Ascending aorta (tissue), 2 donors: Measurements from ENCODE around the gene PHACTR3. TPM values are rescaled to one million over a fixed set of nuclear protein-coding genes. Genes with fewer than 3 reads are reported as not detected.

Experiments
- DNase-seq, 2 donors: peaks; one replicate each; pipeline ENCODE4 v3.0.0-alpha.2; 2019; ENCODE audit warnings: low spot score in 2 of 2
- H3K27ac ChIP-seq, 2 donors: fragments of 200-600 bp; sonication (generic); one replicate each; pipeline ENCODE4 v1.5.1; 2016 to 2017; ENCODE audit warnings: mild to moderate bottlenecking in 1 of 2
- H3K27me3 ChIP-seq: fragments of 200-600 bp; sonication (generic); one replicate; pipeline ENCODE4 v1.5.1; 2017
- H3K36me3 ChIP-seq, 2 donors: fragments of 200-600 bp; sonication (generic); one replicate each; pipeline ENCODE4 v1.5.1; 2016
- H3K4me1 ChIP-seq, 2 donors: fragments of 200-600 bp; sonication (generic); one replicate each; pipeline ENCODE4 v1.5.1; 2016 to 2017; ENCODE audit warnings: mild to moderate bottlenecking in 1 of 2
- H3K4me3 ChIP-seq, 2 donors: fragments of 200-600 bp; sonication (generic); one replicate each; pipeline ENCODE4 v1.5.1; 2016 to 2017; ENCODE audit warnings: mild to moderate bottlenecking in 1 of 2
- H3K9me3 ChIP-seq, 2 donors: fragments of 200-600 bp; sonication (generic); one replicate each; pipeline ENCODE4 v1.5.1; 2016
- intact Hi-C: fragments of 100-400 bp; cut with DNase I; formaldehyde crosslinking; loops from one replicate; pipeline ENCODE4 v1.15.1; 2023
- total RNA-seq: library from RNA; depleted of rRNA; stranded (reverse); fragments of >200 nt; gene quantifications from one replicate; pipeline ENCODE4 v1.1.0, GENCODE V29; 2016
- TF ChIP-seq, protein P1 (sequence below), 3 experiments: fragments of 200-600 bp in 2 of 3; fragments of 450-650 bp in 1 of 3; sonication (generic) in 2 of 3; IDR thresholded peaks; one replicate each; pipeline ENCODE4 v1.5.1; 2016 to 2019; ENCODE audit warnings: antibody characterized with exemption in 3 of 3, mild to moderate bottlenecking in 1 of 3, moderate library complexity in 1 of 3

Gene PHACTR3
- total RNA-seq, 1 donor from 2014 or later: not detected

DNA sequence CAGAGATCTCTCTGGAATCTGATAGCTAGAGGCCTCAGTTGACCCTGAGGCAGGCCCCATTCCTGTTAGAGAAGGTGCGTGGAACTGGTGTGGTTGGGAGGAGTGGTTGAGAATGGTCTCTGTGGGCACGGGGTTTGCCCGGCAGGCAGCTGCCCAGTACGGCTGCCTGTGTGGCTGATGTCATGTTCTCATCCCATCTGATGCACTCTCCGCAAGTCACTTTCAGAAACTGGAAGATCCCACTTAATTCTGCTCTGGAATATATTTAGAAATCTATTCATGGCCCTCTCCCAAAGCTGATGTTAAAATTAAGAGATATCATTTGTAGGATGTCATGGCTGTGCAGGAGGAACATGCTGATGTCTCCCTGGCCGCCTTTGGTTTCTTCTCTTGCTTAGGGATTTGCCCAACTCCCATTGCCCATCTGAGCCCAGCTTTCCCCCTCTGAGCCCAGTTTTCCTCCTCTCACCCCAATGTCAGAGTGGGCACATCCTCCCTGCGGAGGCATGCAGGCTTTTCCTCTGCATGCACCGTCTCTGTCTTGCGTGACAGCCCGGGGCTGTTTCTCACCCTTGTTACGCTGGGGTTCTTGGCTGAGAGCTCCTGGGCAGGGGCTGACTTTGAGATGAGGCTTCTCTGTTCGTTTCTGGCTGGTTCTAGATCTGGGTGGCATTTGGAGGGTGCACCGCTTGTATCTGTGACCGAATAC lies 21.0 kb downstream of the PHACTR3 start:
- H3K27ac ChIP-seq: no peak overlapping the region
- no peak for DNase-seq
- no peaks in the 10 kb centered on the region for H3K36me3 ChIP-seq
- H3K4me3 ChIP-seq: no peak overlapping the region
- H3K27me3 ChIP-seq: no peaks in the 10 kb centered on the region
- intact Hi-C loops: no loop called here
- H3K9me3 ChIP-seq: no peaks in the 10 kb centered on the region
- H3K4me1 ChIP-seq: no peaks in the 10 kb centered on the region
- TF ChIP-seq, protein P1, sequence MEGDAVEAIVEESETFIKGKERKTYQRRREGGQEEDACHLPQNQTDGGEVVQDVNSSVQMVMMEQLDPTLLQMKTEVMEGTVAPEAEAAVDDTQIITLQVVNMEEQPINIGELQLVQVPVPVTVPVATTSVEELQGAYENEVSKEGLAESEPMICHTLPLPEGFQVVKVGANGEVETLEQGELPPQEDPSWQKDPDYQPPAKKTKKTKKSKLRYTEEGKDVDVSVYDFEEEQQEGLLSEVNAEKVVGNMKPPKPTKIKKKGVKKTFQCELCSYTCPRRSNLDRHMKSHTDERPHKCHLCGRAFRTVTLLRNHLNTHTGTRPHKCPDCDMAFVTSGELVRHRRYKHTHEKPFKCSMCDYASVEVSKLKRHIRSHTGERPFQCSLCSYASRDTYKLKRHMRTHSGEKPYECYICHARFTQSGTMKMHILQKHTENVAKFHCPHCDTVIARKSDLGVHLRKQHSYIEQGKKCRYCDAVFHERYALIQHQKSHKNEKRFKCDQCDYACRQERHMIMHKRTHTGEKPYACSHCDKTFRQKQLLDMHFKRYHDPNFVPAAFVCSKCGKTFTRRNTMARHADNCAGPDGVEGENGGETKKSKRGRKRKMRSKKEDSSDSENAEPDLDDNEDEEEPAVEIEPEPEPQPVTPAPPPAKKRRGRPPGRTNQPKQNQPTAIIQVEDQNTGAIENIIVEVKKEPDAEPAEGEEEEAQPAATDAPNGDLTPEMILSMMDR (IDR thresholded peaks at IDR 0.05): no peak

DNA sequence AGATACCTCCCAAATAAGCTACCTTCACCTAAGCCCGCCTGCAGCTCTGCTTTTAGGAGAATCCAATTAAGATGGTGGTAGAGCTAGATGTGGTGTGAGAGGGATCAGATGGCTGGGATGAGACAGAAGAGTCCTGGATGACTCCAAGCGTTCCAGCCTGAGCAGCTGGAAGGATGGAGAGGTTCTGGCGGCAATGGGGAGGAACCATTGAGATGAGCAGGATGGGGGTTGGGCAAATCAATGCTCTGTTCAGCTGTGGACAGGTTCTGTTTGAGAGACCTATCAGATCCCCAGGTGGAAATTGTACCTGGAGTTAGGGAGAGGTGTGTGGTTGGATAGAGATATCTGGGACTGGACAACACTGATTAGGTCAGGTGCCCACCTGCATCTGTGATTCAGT lies 23.0 kb downstream of the PHACTR3 start:
- Histone ChIP-seq H3K27ac (no peak overlapping the region), H3K4me1 (no peaks in the 10 kb centered on the region), H3K27me3 (no peaks in the 10 kb centered on the region), H3K4me3 (no peak overlapping the region), H3K9me3 (no peaks in the 10 kb centered on the region), H3K36me3 (no peaks in the 10 kb centered on the region)
- no peak for DNase-seq
- TF ChIP-seq, protein P1 (IDR thresholded peaks at IDR 0.05): no peak
- intact Hi-C loops: no loop called here

DNA sequence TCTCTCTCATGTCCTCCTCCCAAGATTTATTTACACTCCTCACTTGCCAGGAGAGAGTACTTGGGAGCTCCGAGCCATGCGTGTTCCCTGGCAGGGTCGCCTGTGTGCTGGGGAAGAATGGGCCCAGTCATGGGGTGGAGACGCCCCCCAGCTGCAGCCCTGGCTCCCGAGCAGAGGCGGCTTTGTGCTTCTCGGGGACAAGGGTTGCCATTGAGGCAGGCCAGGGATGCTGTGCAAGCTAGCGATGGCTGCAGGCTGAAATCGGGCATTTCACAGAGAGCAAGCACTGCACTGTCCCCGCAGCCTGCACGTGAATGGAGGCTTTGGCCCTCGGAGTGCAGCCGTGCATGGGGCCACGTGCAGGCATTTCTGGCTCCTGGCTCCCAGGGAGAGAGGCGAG lies 23.8 kb downstream of the PHACTR3 start:
- no peaks in the 10 kb centered on the region for H3K9me3 ChIP-seq
- no peak overlapping the region for H3K4me3 ChIP-seq
- intact Hi-C loops: no loop called here
- no peaks in the 10 kb centered on the region for H3K4me1 ChIP-seq
- no peak for DNase-seq
- H3K36me3 ChIP-seq: no peaks in the 10 kb centered on the region
- no peak overlapping the region for H3K27ac ChIP-seq
- no peaks in the 10 kb centered on the region for H3K27me3 ChIP-seq
- TF ChIP-seq, protein P1 (IDR thresholded peaks at IDR 0.05): no peak

DNA sequence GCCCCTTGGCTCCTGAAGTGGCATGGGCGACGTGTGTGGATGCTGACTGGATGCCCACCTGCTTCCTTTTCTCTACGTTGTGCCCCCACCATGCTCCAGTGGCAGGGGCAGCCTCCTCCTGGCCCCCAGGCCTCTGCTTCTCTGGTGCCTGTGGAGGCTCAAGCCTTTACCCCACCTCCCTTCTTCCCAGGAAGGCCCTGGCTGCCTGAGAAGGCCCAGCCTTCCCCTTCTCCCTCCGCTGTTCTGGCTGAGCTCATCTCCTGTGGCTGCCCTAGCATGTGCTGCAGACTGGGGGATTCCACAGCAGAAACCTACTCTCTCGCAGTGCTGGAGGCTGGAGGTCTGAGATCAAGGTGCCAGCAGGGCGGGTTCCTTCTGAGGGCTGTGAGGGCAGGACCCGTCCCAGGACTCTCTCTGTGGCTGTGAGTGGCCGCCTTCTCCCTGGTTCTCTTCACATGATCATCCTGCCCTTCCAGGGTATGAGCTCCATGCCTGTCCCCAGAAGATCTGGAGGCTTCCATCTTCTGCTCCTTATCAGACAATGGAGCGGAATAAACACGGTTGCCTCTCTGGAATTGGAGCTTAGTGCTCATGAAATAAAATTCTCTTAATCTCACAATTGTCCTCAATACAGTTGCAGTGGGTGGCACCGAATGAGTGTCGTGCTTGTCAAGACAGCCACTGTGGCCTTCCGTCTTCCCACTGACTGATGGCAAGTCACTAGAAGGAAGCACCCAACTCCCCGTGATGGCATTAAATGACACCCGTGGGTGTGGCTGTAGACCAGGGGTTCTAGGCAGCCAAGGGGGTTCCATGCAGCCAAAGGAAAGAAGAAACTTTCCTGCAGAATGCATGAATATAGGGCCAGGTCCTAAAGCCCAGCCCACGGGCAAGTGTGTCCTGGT lies 25.1 kb downstream of the PHACTR3 start:
- no peak for DNase-seq
- Histone ChIP-seq H3K4me1 (no peaks in the 10 kb centered on the region), H3K27me3 (no peaks in the 10 kb centered on the region), H3K36me3 (no peaks in the 10 kb centered on the region), H3K27ac (no peak overlapping the region), H3K4me3 (no peak overlapping the region), H3K9me3 (no peaks in the 10 kb centered on the region)
- intact Hi-C loops: no loop called here
- TF ChIP-seq, protein P1 (IDR thresholded peaks at IDR 0.05): no peak

DNA sequence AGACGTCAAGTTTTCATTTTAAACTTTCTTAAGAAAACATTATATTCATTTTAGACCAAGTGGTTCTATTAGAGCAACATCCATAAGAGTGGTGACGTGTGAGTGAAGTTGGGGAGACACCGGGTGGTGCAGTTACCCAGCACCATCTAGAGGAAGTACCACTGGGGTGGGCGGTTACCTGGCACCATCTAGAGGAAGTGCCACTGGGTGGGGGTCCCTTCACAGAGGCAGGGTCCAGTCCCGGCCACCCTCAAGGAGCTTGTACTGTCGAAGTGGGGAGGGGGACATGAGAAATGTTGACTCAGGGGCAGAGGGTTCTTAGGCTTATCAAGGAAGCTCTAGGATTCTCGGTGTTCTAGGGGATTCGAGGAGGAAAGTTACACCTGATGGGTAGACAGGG lies 26.2 kb downstream of the PHACTR3 start:
- Histone ChIP-seq H3K9me3 (no peaks in the 10 kb centered on the region), H3K27me3 (no peaks in the 10 kb centered on the region), H3K4me1 (no peaks in the 10 kb centered on the region), H3K4me3 (no peak overlapping the region), H3K36me3 (no peaks in the 10 kb centered on the region), H3K27ac (no peak overlapping the region)
- TF ChIP-seq, protein P1 (IDR thresholded peaks at IDR 0.05): no peak
- intact Hi-C loops: no loop called here
- no peak for DNase-seq
